HEK293T (cell line): ENCODE measurements around the gene RPL10.

Experiments used
- CTCF ChIA-PET: fragments of 350-600 bp; formaldehyde crosslinking; extraction: SDS; loops from one replicate; lab custom pipeline; 2021; ENCODE audit warnings: antibody characterized with exemption, inconsistent platforms; lab: Yijun Ruan, JAX
- POLR2A ChIA-PET: fragments of 350-600 bp; formaldehyde crosslinking; extraction: SDS; loops from one replicate; lab custom pipeline; 2020; ENCODE audit warnings: antibody characterized with exemption, inconsistent platforms; lab: Yijun Ruan, JAX
- DNase-seq: peaks from one replicate; pipeline ENCODE4 v3.0.0; 2012; ENCODE audit warnings: mixed read lengths; ENCODE audit errors: extremely low spot score
- ARNT ChIP-seq: fragments of 450-650 bp; IDR thresholded peaks from 2 replicates; pipeline ENCODE4 v1.6.1; 2017; ENCODE audit warnings: mild to moderate bottlenecking
- BHLHE40 ChIP-seq: fragments of 450-650 bp; IDR thresholded peaks from 2 replicates; pipeline ENCODE4 v1.6.1; 2016; ENCODE audit warnings: mild to moderate bottlenecking, moderate library complexity, borderline replicate concordance
- CTBP1 ChIP-seq: fragments of 450-650 bp; IDR thresholded peaks from 2 replicates; pipeline ENCODE4 v1.6.1; 2016; ENCODE audit warnings: borderline replicate concordance
- ELF4 ChIP-seq: fragments of 450-650 bp; IDR thresholded peaks from 2 replicates; pipeline ENCODE4 v1.6.1; 2017; ENCODE audit warnings: antibody characterized with exemption
- FOXA1 ChIP-seq: fragments of 450-650 bp; IDR thresholded peaks from 2 replicates; pipeline ENCODE4 v1.6.1; 2016; ENCODE audit warnings: mild to moderate bottlenecking
- FOXK2 ChIP-seq: fragments of 450-650 bp; IDR thresholded peaks from 2 replicates; pipeline ENCODE4 v1.6.1; 2016; ENCODE audit warnings: mild to moderate bottlenecking
- FOXM1 ChIP-seq: fragments of 450-650 bp; IDR thresholded peaks from 2 replicates; pipeline ENCODE4 v1.6.1; 2017; ENCODE audit warnings: mild to moderate bottlenecking, borderline replicate concordance
- HDGF ChIP-seq: fragments of 450-650 bp; IDR thresholded peaks from 2 replicates; pipeline ENCODE4 v1.6.1; 2017; ENCODE audit warnings: antibody characterized with exemption, borderline replicate concordance
- L3MBTL2 ChIP-seq: fragments of 450-650 bp; conservative IDR thresholded peaks from 2 replicates; pipeline ENCODE4 v1.6.1; 2016; ENCODE audit warnings: mild to moderate bottlenecking
- LEF1 ChIP-seq: fragments of 450-650 bp; IDR thresholded peaks from 2 replicates; pipeline ENCODE4 v1.6.1; 2017; ENCODE audit warnings: mild to moderate bottlenecking, borderline replicate concordance
- NFRKB ChIP-seq: fragments of 450-650 bp; IDR thresholded peaks from 2 replicates; pipeline ENCODE4 v1.6.1; 2016; ENCODE audit warnings: mild to moderate bottlenecking, moderate library complexity
- SP1 ChIP-seq: fragments of 450-650 bp; IDR thresholded peaks from 2 replicates; pipeline ENCODE4 v1.6.1; 2017
- SUZ12 ChIP-seq: fragments of 450-650 bp; IDR thresholded peaks from 2 replicates; pipeline ENCODE4 v1.6.1; 2016; ENCODE audit warnings: mild to moderate bottlenecking
- TARDBP ChIP-seq: fragments of 450-650 bp; IDR thresholded peaks from 2 replicates; pipeline ENCODE4 v1.6.1; 2016
- ZNF384 ChIP-seq: fragments of 450-650 bp; IDR thresholded peaks from 2 replicates; pipeline ENCODE4 v1.6.1; 2016
- TF ChIP-seq, protein P1 (sequence below): fragments of 450-650 bp; IDR thresholded peaks from 2 replicates; pipeline ENCODE4 v1.6.1; 2016

The RPL10 gene

DNA sequence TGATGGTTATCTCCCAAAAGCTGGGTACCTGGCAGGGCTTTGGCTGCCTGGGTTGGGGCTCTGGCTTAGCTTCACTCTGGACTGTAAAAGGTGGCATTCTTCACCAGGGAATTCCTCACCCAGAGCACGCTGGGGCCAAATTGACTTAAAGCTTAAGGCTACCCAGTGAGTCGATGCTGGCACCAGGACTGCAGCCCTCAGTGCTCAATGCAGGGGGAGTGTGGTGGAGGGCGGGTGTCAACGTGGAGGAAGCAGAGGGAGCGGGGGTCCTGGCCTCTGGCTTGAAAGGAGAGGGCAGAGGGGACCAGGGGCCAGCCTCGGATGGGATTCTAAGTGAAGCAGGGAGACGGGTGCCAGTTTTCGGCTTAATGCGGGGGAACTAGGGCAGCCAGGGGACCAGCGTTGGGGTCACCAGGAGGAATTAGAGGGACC is 45.3 kb downstream of the RPL10 start:
- DNase-seq: peak; percentile 31
- no peak for TF ChIP-seq L3MBTL2
- ChIA-PET POLR2A (interaction anchor here (0.7 to 2.4 kb wide), 9 partner anchors 8 to 46 kb away, joined by 3 to 8 read pairs (median 4); partner anchors contain the start of gene ATP6AP1), CTCF (interaction anchor here (0.5 kb wide), 1 partner anchor 18 kb away, joined by 8 read pairs; no protein-coding TSS in a partner anchor)

DNA sequence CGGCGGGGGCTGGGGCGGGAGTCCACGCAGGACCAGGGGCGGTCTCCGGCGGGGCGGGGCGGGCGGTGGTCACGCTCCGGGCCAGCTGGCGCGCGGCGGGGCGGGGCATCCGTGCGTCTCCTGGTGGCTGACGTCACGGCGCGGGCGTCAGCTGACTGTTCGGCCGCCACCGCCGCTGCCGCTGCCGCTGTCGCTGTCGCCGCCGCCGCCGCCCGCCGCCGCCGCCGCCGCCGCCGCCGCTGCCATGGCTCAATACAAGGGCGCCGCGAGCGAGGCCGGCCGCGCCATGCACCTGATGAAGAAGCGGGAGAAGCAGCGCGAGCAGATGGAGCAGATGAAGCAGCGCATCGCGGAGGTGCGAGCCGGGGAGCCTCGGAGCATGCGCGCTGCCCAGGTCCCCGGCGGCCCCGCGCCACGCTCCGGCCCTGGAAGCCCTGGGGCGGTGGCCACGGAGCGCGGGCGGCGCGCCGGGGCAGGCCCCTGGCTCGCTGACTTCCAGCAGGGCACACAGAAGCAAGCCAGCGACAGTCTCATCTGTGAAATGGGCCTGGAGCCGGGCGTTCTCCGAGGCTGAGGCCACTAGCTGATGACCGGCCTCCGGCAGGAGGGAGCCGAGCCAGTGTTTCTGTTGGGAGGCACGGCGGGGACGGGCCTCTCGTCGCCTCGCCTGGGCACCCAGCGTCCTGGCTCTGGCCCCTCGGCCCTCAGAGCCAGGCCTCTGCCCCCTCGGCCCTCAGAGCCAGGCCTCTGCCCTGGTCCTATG is 46.0 kb downstream of the RPL10 start, which contains the start of gene FAM50A:
FAM50A (plus strand) TSS at position 150 of the 763 bp plus-strand sequence; CDS start at position 245, 95 bp downstream.
- CTCF ChIA-PET: no interaction called here
- TF ChIP-seq FOXM1: no peak
- TF ChIP-seq ARNT: 0 out of 2 replicates have a peak, but pooled peaks have one; percentile 53
- POLR2A ChIA-PET: interaction anchor here (0.7 to 2.4 kb wide), 12 partner anchors 7 to 46 kb away, joined by 3 to 8 read pairs (median 4); partner anchors contain the start of genes ATP6AP1 and PLXNA3
- DNase-seq: peak; percentile 90

DNA sequence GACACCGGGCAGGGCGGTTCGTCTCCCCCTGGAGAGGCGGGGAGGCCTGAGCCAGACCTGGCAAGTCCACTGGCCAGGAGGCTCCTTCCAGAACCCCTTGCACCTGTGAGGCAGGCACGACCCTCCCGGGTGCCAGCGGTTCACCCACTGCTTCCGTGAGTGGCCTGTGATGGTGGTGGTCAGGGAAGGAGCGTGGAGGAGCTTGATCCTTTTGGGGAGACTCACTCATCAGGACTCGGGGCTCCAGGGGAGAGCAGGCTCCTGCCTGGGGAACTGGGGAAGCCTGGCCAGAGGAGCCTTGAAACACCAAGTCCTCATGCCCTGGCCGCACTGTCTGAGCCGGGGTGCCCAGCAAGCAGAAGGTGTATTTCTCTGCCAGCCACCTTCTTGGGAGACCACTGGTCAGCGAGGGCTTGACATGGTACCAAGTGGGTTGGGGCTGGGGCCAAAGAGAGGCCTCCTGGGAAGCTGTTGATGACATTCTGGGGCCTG is 46.6 kb downstream of the RPL10 start:
- DNase-seq: no peak
- POLR2A ChIA-PET: interaction anchor here (0.7 to 2.4 kb wide), 9 partner anchors 9 to 47 kb away, joined by 3 to 8 read pairs (median 5); partner anchors contain the start of genes ATP6AP1, PLXNA3 and RPL10
- CTCF ChIA-PET: no interaction called here
- TF ChIP-seq NFRKB (no peak), HDGF (peak; percentile 58; the same call in 1 of the 2 replicates)

DNA sequence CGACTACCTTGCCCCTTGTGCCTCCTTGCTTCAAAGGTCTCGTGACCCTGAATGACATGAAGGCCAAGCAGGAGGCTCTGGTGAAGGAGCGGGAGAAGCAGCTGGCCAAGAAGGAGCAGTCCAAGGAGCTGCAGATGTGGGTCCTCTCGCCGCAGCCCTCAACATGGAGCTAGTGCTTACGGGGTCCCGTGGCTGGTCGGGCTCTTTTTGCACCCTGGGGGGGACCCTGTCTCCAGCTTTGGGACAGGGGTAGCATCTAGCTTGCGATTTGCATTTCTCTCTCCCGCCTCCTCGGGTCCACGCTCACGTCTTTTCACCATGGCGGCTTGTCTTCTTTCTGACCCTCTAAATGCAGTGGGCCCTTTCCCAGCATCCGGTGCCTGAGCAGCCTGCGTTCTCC is 47.6 kb downstream of the RPL10 start:
- TF ChIP-seq HDGF (no peak), FOXM1 (no peak), FOXK2 (no peak), ARNT (no peak), CTBP1 (no peak), SP1 (no peak), ELF4 (no peak), SUZ12 (no peak), NFRKB (no peak), BHLHE40 (no peak), TARDBP (no peak), LEF1 (no peak), L3MBTL2 (no peak), FOXA1 (no peak), ZNF384 (no peak)
- TF ChIP-seq, protein P1, sequence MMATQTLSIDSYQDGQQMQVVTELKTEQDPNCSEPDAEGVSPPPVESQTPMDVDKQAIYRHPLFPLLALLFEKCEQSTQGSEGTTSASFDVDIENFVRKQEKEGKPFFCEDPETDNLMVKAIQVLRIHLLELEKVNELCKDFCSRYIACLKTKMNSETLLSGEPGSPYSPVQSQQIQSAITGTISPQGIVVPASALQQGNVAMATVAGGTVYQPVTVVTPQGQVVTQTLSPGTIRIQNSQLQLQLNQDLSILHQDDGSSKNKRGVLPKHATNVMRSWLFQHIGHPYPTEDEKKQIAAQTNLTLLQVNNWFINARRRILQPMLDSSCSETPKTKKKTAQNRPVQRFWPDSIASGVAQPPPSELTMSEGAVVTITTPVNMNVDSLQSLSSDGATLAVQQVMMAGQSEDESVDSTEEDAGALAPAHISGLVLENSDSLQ: no peak
- POLR2A ChIA-PET: interaction anchor here (1.0 to 1.8 kb wide), 6 partner anchors 13 to 48 kb away, joined by 3 to 6 read pairs (median 4); partner anchors contain the start of gene RPL10
- no peak for DNase-seq
- CTCF ChIA-PET: no interaction called here

DNA sequence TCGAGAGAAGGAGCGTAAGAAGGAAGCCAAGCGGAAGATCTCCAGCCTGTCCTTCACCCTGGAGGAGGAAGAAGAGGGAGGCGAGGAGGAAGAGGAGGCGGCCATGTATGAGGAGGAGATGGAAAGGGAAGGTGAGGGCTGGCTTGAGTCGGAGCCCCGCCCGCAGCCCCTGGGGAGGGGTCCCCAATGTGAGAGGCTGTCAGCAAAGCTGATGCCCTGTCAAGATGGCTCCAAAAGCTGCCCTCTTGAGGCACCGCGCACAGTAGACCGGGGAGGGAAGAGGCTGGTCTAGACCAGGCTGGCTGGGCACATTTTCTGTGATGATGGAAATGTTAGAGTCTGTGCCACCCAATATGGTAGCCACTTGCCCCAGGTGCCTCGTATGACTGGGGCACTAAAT is 48.3 kb downstream of the RPL10 start:
- DNase-seq: no peak
- CTCF ChIA-PET: no interaction called here
- POLR2A ChIA-PET: interaction anchor here (1.0 to 1.6 kb wide), 4 partner anchors 13 to 56 kb away, joined by 3 to 4 read pairs (median 4); no protein-coding TSS in a partner anchor
- TF ChIP-seq L3MBTL2 (no peak), TARDBP (no peak), ARNT (no peak), ELF4 (no peak), SUZ12 (no peak), SP1 (no peak), ZNF384 (no peak), HDGF (no peak), FOXK2 (no peak), FOXM1 (no peak), FOXA1 (no peak), CTBP1 (no peak), NFRKB (no peak), LEF1 (no peak), BHLHE40 (no peak)
- TF ChIP-seq, protein P1: no peak

DNA sequence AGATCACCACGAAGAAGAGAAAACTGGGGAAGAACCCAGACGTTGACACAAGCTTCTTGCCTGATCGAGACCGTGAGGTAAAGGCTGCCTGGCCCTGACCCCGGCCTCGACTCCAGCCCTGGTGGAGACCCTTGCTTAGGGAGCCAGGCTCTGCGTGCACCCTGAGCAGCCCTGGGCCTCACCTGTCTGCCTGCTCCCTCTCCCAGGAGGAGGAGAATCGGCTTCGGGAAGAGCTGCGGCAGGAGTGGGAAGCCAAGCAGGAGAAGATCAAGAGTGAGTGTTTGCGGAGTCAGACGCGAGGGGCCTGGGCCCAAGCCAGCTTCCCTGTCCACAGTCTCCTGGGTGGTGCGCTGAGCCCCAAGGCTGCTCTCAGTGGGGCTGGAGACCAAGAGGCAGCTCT is 50.3 kb downstream of the RPL10 start:
- ChIA-PET POLR2A (interaction anchor here (0.6 to 1.7 kb wide), 2 partner anchors 9 to 18 kb away, joined by 3 to 4 read pairs; no protein-coding TSS in a partner anchor), CTCF (interaction anchor here (0.9 kb wide), 1 partner anchor 13 kb away, joined by 3 read pairs; no protein-coding TSS in a partner anchor)
- TF ChIP-seq BHLHE40 (no peak), ARNT (no peak), CTBP1 (no peak), TARDBP (no peak), HDGF (no peak), SP1 (no peak), FOXM1 (no peak), FOXA1 (no peak), NFRKB (no peak), L3MBTL2 (no peak)
- TF ChIP-seq, protein P1: no peak
- no peak for DNase-seq
